Measurements from ENCODE around the gene CD34. TPM values are rescaled to one million over a fixed set of nuclear protein-coding genes. Genes with fewer than 3 reads are reported as not detected.
A peak's percentile ranks its signal among the peaks of the same experiment; 100 is the strongest.
"Not testable (repeated sequence)": the region's sequence is repeated elsewhere in the genome, so short reads cannot be mapped to it uniquely, and the experiment has no call there.

Gene CD34
- polyA plus RNA-seq, 4 donors: 1.1 to 23.7 (median 9.7) TPM

- DNase-seq; H3K27me3 ChIP-seq (ENCODE audit: control insufficient read depth in 3 of 3, insufficient read depth in 3 of 3, low read length in 3 of 3); FAIRE-seq; H3K4me3 ChIP-seq (ENCODE audit: low read depth in 1 of 3, low read length in 3 of 3); H3K36me3 ChIP-seq (ENCODE audit: control insufficient read depth in 3 of 3, insufficient read depth in 2 of 3, low read depth in 1 of 3, low read length in 3 of 3); H3K4me1 ChIP-seq (ENCODE audit: control insufficient read depth in 3 of 3, insufficient read depth in 2 of 3, low read depth in 1 of 3, low read length in 2 of 3); H3K9me3 ChIP-seq (ENCODE audit: control insufficient read depth in 2 of 2, insufficient read depth in 1 of 2, low read depth in 1 of 2, low read length in 1 of 2): not testable (repeated sequence)
- whole genome bisulfite sequencing, 3 donors: 72 to 88% (median 87%) methylated on average over 14 of the region's 14 CpGs
- H3K27ac ChIP-seq (ENCODE audit: low read depth in 1 of 3, low read length in 2 of 3): peak overlapping the region in 1 of 3 donors; percentile 54
These were observed 31.4 kb upstream of the CD34 start for GRCh38 chr1:207942337-207942741.

DNA sequence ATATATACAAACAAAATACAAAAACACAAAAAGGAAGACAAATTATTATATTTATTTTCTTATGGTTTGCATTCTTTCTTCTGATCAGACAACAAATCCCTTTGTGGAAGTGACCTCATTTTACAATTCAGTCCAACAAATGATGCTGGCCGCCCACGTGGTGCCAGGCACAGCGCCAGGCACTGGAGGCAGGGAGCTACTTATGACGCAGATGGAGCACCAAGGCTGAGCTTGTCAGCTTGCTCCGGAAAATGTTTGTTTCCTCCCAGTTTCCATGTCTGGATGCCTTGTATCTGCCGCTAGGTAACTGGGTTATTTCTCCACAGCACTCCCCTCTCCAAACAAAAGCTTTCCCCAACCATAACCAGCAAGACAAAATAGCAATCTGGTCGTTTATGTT is 30.7 kb upstream of the CD34 start:
- Histone ChIP-seq H3K36me3 (ENCODE audit: control insufficient read depth in 3 of 3, insufficient read depth in 2 of 3, low read depth in 1 of 3, low read length in 3 of 3) (no peaks in the 10 kb centered on the region), H3K4me1 (ENCODE audit: control insufficient read depth in 3 of 3, insufficient read depth in 2 of 3, low read depth in 1 of 3, low read length in 2 of 3) (no peaks in the 10 kb centered on the region), H3K27me3 (ENCODE audit: control insufficient read depth in 3 of 3, insufficient read depth in 3 of 3, low read length in 3 of 3) (peaks cover 0 to 6% (median 0%) of the 10 kb centered on the region in 3 donors), H3K9me3 (ENCODE audit: control insufficient read depth in 2 of 2, insufficient read depth in 1 of 2, low read depth in 1 of 2, low read length in 1 of 2) (no peaks in the 10 kb centered on the region), H3K4me3 (ENCODE audit: low read depth in 1 of 3, low read length in 3 of 3) (no peak overlapping the region), H3K27ac (ENCODE audit: low read depth in 1 of 3, low read length in 2 of 3) (peak overlapping the region in 1 of 3 donors; percentile 27)
- no peak for FAIRE-seq
- DNase-seq: no peak
- WGBS, 3 donors: 30 to 43% (median 37%) methylated on average over 7 of the region's 7 CpGs

DNA sequence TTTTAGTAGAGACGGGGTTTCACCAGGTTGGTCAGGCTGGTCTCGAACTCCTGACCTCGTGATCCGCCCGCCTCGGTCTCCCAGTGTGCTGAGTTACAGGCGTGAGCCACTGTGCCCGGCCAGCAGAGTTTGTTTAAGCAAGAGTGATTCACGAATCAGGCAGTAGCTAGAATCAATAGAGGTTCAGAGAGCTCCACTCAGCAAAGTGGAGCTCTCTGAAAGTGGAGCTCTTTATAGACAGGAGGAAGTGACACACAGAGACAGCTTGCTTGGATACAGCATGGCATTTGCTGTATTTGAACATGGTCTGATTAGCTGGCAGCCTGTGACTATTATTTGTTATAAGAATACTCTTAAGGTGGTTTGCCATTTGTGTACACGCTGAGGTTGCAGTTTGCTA is 27.1 kb upstream of the CD34 start:
- FAIRE-seq (no peak), DNase-seq (peak; percentile 25 to 26)
- Histone ChIP-seq H3K36me3 (ENCODE audit: control insufficient read depth in 3 of 3, insufficient read depth in 2 of 3, low read depth in 1 of 3, low read length in 3 of 3) (no peaks in the 10 kb centered on the region), H3K27ac (ENCODE audit: low read depth in 1 of 3, low read length in 2 of 3) (no peak overlapping the region), H3K4me3 (ENCODE audit: low read depth in 1 of 3, low read length in 3 of 3) (no peak overlapping the region), H3K9me3 (ENCODE audit: control insufficient read depth in 2 of 2, insufficient read depth in 1 of 2, low read depth in 1 of 2, low read length in 1 of 2) (peaks cover 0 to 5% of the 10 kb centered on the region in 2 donors), H3K4me1 (ENCODE audit: control insufficient read depth in 3 of 3, insufficient read depth in 2 of 3, low read depth in 1 of 3, low read length in 2 of 3) (no peaks in the 10 kb centered on the region), H3K27me3 (ENCODE audit: control insufficient read depth in 3 of 3, insufficient read depth in 3 of 3, low read length in 3 of 3) (peaks cover 0 to 6% (median 0%) of the 10 kb centered on the region in 3 donors)
- WGBS, 3 donors: 67 to 77% (median 70%) methylated on average over 10 of the region's 10 CpGs

GRCh38 chr1:207937204-207937603 is 26.3 kb upstream of the CD34 start:
- DNase-seq (no peak), FAIRE-seq (no peak)
- H3K27me3 ChIP-seq (ENCODE audit: control insufficient read depth in 3 of 3, insufficient read depth in 3 of 3, low read length in 3 of 3): peaks cover 0 to 6% (median 0%) of the 10 kb centered on the region in 3 donors
- no peaks in the 10 kb centered on the region for H3K36me3 ChIP-seq (ENCODE audit: control insufficient read depth in 3 of 3, insufficient read depth in 2 of 3, low read depth in 1 of 3, low read length in 3 of 3)
- 80 to 83% (median 80%) methylated on average over 3 of the region's 3 CpGs for WGBS, 3 donors
- H3K4me3 ChIP-seq (ENCODE audit: low read depth in 1 of 3, low read length in 3 of 3): no peak overlapping the region
- H3K9me3 ChIP-seq (ENCODE audit: control insufficient read depth in 2 of 2, insufficient read depth in 1 of 2, low read depth in 1 of 2, low read length in 1 of 2): peaks cover 0 to 5% of the 10 kb centered on the region in 2 donors
- H3K27ac ChIP-seq (ENCODE audit: low read depth in 1 of 3, low read length in 2 of 3): no peak overlapping the region
- no peaks in the 10 kb centered on the region for H3K4me1 ChIP-seq (ENCODE audit: control insufficient read depth in 3 of 3, insufficient read depth in 2 of 3, low read depth in 1 of 3, low read length in 2 of 3)

DNA sequence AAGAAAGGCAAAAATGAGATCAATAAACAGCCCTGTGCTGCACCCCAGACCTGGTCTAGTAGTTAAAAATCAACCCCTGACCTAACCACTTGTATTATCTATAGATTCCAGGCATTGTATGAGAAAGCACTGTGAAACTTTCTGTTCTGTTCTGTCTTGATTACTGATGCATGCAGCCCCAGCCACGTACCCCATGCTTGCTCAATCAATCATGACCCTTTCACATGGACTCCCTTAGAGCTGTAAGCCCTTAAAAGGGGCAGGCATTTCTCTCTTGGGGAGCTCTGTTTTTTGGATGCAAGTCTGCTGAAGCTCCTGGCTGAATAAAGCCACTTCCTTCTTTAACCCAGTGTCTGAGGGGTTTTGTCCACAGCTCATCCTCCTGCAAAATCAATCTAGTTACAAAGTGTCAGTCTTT is 24.2 kb upstream of the CD34 start:
- 24 to 56% (median 36%) methylated on average over 1 of the region's 1 CpG for WGBS, 3 donors
- Histone ChIP-seq H3K4me1 (ENCODE audit: control insufficient read depth in 3 of 3, insufficient read depth in 2 of 3, low read depth in 1 of 3, low read length in 2 of 3) (no peaks in the 10 kb centered on the region), H3K9me3 (ENCODE audit: control insufficient read depth in 2 of 2, insufficient read depth in 1 of 2, low read depth in 1 of 2, low read length in 1 of 2) (peaks cover 0 to 5% of the 10 kb centered on the region in 2 donors), H3K27me3 (ENCODE audit: control insufficient read depth in 3 of 3, insufficient read depth in 3 of 3, low read length in 3 of 3) (peaks cover 0 to 4% (median 0%) of the 10 kb centered on the region in 3 donors), H3K4me3 (ENCODE audit: low read depth in 1 of 3, low read length in 3 of 3) (no peak overlapping the region), H3K27ac (ENCODE audit: low read depth in 1 of 3, low read length in 2 of 3) (no peak overlapping the region), H3K36me3 (ENCODE audit: control insufficient read depth in 3 of 3, insufficient read depth in 2 of 3, low read depth in 1 of 3, low read length in 3 of 3) (no peaks in the 10 kb centered on the region)
- FAIRE-seq (no peak), DNase-seq (peak in 1 of 2 donors; percentile 35)

GRCh38 chr1:207933205-207933800 is 22.4 kb upstream of the CD34 start:
- H3K4me1 ChIP-seq (ENCODE audit: control insufficient read depth in 3 of 3, insufficient read depth in 2 of 3, low read depth in 1 of 3, low read length in 2 of 3): no peaks in the 10 kb centered on the region
- no peak for DNase-seq
- H3K27ac ChIP-seq (ENCODE audit: low read depth in 1 of 3, low read length in 2 of 3): no peak overlapping the region
- no peak for FAIRE-seq
- no peaks in the 10 kb centered on the region for H3K36me3 ChIP-seq (ENCODE audit: control insufficient read depth in 3 of 3, insufficient read depth in 2 of 3, low read depth in 1 of 3, low read length in 3 of 3)
- WGBS, 3 donors: 79 to 85% (median 85%) methylated on average over 4 of the region's 4 CpGs
- H3K9me3 ChIP-seq (ENCODE audit: control insufficient read depth in 2 of 2, insufficient read depth in 1 of 2, low read depth in 1 of 2, low read length in 1 of 2): peaks cover 0 to 5% of the 10 kb centered on the region in 2 donors
- H3K27me3 ChIP-seq (ENCODE audit: control insufficient read depth in 3 of 3, insufficient read depth in 3 of 3, low read length in 3 of 3): no peaks in the 10 kb centered on the region
- H3K4me3 ChIP-seq (ENCODE audit: low read depth in 1 of 3, low read length in 3 of 3): no peak overlapping the region

- H3K4me3 ChIP-seq (ENCODE audit: low read depth in 1 of 3, low read length in 3 of 3): no peak overlapping the region
- no peak for FAIRE-seq
- no peak for DNase-seq
- WGBS, 3 donors: 81 to 90% (median 82%) methylated on average over 1 of the region's 1 CpG
- H3K9me3 ChIP-seq (ENCODE audit: control insufficient read depth in 2 of 2, insufficient read depth in 1 of 2, low read depth in 1 of 2, low read length in 1 of 2): no peaks in the 10 kb centered on the region
- peaks cover 0 to 15% (median 0%) of the 10 kb centered on the region in 3 donors for H3K4me1 ChIP-seq (ENCODE audit: control insufficient read depth in 3 of 3, insufficient read depth in 2 of 3, low read depth in 1 of 3, low read length in 2 of 3)
- H3K36me3 ChIP-seq (ENCODE audit: control insufficient read depth in 3 of 3, insufficient read depth in 2 of 3, low read depth in 1 of 3, low read length in 3 of 3): no peaks in the 10 kb centered on the region
- no peak overlapping the region for H3K27ac ChIP-seq (ENCODE audit: low read depth in 1 of 3, low read length in 2 of 3)
- H3K27me3 ChIP-seq (ENCODE audit: control insufficient read depth in 3 of 3, insufficient read depth in 3 of 3, low read length in 3 of 3): peaks cover 0 to 3% (median 1%) of the 10 kb centered on the region in 3 donors
These were observed 16.1 kb upstream of the CD34 start for GRCh38 chr1:207926984-207927383.

GRCh38 chr1:207925969-207926368 is 15.0 kb upstream of the CD34 start:
- H3K9me3 ChIP-seq (ENCODE audit: control insufficient read depth in 2 of 2, insufficient read depth in 1 of 2, low read depth in 1 of 2, low read length in 1 of 2); H3K4me3 ChIP-seq (ENCODE audit: low read depth in 1 of 3, low read length in 3 of 3); H3K27me3 ChIP-seq (ENCODE audit: control insufficient read depth in 3 of 3, insufficient read depth in 3 of 3, low read length in 3 of 3); FAIRE-seq; H3K36me3 ChIP-seq (ENCODE audit: control insufficient read depth in 3 of 3, insufficient read depth in 2 of 3, low read depth in 1 of 3, low read length in 3 of 3); H3K27ac ChIP-seq (ENCODE audit: low read depth in 1 of 3, low read length in 2 of 3); DNase-seq: not testable (repeated sequence)
- peaks cover 0 to 15% (median 0%) of the 10 kb centered on the region in 3 donors for H3K4me1 ChIP-seq (ENCODE audit: control insufficient read depth in 3 of 3, insufficient read depth in 2 of 3, low read depth in 1 of 3, low read length in 2 of 3)
- 90 to 97% (median 93%) methylated on average over 3 of the region's 3 CpGs for WGBS, 3 donors

DNA sequence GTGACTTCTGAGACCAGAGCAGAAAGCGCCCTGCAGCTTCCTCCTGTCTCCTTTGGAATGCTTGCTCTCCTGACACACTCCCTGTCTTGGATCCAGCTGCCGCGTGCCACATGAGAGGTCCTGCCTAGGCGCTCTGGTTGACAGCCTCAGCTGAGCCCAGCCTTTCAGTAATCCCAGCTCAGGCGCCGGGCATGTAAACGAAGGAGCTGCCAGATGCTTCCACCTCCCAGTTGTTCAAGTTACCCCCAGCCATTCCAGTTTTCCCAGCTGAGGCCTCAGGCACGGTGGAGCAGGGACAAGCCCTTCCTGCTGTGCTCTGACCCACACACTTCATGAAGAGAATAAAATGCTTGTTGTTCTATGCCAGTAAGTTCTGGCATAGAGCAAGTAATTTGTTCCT is 14.3 kb upstream of the CD34 start:
- Histone ChIP-seq H3K27me3 (ENCODE audit: control insufficient read depth in 3 of 3, insufficient read depth in 3 of 3, low read length in 3 of 3) (peaks cover 0 to 3% (median 1%) of the 10 kb centered on the region in 3 donors), H3K4me1 (ENCODE audit: control insufficient read depth in 3 of 3, insufficient read depth in 2 of 3, low read depth in 1 of 3, low read length in 2 of 3) (peaks cover 0 to 15% (median 4%) of the 10 kb centered on the region in 3 donors), H3K36me3 (ENCODE audit: control insufficient read depth in 3 of 3, insufficient read depth in 2 of 3, low read depth in 1 of 3, low read length in 3 of 3) (no peaks in the 10 kb centered on the region), H3K27ac (ENCODE audit: low read depth in 1 of 3, low read length in 2 of 3) (peak overlapping the region in 2 of 3 donors; percentile 24 to 45), H3K9me3 (ENCODE audit: control insufficient read depth in 2 of 2, insufficient read depth in 1 of 2, low read depth in 1 of 2, low read length in 1 of 2) (no peaks in the 10 kb centered on the region), H3K4me3 (ENCODE audit: low read depth in 1 of 3, low read length in 3 of 3) (no peak overlapping the region)
- DNase-seq (peak in 1 of 2 donors; percentile 32), FAIRE-seq (no peak)
- 28 to 41% (median 36%) methylated on average over 8 of the region's 8 CpGs for WGBS, 3 donors
